GM12874 (cell line): ENCODE measurements around the gene GPC5.

Experiments used
- TF ChIP-seq, protein P1 (sequence below): IDR thresholded peaks from 2 replicates; pipeline ENCODE4 v1.5.1; 2011; ENCODE audit warnings: low read depth, mild to moderate bottlenecking, control low read depth, low read length, moderate library complexity; ENCODE audit not compliant: insufficient read depth

GPC5 gene

DNA sequence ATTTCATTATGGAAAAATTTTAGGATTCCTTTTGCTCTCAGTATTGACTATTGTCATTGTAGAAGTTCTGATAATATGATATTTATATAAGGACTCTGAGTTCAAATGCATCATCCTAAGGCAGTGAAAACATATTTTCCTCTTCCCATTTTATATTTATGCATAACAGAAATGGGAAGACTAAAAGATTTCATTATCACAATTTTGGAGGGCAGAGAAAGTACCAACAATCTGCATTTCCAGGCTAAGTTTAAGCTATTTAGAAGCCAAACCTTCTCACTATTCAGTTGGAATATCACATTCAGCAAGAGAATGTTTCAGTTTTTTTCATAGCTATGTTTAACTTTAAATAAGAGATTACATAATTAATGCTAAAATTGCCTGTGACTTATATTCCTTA, 1269.7 kb downstream of the GPC5 start:
- TF ChIP-seq, protein P1, sequence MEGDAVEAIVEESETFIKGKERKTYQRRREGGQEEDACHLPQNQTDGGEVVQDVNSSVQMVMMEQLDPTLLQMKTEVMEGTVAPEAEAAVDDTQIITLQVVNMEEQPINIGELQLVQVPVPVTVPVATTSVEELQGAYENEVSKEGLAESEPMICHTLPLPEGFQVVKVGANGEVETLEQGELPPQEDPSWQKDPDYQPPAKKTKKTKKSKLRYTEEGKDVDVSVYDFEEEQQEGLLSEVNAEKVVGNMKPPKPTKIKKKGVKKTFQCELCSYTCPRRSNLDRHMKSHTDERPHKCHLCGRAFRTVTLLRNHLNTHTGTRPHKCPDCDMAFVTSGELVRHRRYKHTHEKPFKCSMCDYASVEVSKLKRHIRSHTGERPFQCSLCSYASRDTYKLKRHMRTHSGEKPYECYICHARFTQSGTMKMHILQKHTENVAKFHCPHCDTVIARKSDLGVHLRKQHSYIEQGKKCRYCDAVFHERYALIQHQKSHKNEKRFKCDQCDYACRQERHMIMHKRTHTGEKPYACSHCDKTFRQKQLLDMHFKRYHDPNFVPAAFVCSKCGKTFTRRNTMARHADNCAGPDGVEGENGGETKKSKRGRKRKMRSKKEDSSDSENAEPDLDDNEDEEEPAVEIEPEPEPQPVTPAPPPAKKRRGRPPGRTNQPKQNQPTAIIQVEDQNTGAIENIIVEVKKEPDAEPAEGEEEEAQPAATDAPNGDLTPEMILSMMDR = no peak

DNA sequence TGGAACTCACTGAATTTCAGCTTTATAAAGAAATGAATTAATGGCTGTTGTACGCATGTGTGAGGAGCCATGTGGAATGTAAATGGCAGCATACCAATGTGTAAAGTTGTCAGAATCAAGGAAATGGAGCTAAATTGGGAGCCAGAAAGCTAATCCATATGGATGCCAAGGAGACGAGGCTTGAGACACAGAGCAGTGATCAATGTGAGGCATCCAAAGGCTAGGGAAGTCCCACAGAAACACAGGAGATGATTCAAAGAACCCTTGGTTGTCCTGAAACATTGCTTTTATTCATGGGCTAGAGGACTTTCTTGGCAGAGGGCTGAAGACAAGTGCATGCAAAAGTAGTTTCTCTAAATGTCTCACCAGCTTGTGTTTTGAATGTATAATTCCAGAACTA, 1271.7 kb downstream of the GPC5 start:
- TF ChIP-seq, protein P1 = no peak

DNA sequence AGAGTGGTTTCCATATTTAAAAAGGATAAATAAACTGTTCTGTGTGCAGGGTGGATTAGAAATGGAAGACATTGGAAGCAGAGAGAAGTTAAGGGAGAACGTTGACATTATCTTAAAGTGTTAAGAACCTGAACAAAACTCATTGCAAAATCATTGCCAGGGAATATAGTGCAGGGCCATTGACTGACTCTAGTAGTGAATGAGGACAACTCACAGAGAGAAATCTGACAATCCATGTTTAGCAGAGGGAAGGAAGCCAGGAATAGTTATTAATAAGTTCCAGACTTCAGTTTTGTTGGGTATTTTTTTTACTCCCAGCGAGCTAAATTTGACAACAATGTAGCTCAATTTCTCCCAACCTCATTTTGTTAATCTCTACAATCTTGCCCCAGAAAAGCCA, 1273.4 kb downstream of the GPC5 start:
- TF ChIP-seq, protein P1 = no peak

DNA sequence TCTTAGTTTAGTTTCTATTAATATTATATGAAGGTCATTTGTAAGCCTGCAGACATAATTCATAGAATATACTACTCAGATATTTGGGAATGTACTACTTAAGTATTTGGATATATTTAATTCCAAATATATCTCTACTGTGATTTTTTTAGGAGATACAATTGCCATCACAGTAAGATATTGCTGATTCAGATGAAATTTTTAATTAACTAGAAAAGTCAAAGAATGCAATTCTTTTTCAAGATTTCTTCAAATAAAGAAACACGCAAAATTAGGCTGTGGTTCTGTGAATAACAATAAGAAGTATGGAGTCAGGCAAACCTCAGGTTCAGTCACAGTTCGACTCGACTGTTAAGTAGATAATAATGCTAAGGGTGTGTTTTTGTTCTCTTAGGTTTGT, 1277.8 kb downstream of the GPC5 start:
- TF ChIP-seq, protein P1 = no peak

DNA sequence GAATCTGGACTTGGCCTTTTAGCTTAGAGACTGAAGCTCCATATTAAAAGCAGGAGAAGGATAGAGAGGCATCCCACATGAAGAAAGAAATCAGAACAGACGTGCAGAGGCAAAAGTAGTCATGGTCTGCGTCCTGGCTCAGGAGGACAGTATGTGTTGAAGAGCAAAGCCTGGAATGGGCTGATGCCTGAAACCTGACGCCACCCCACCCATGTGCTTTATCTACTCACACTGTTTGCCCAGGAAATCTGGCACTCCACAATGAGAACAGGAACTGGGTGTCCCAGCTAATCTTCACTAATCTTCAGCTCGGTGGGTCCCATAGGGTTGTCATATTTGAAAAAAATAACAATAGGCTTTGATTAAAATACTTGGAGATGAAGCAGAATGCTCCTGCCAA, 1279.2 kb downstream of the GPC5 start:
- TF ChIP-seq, protein P1 = no peak

DNA sequence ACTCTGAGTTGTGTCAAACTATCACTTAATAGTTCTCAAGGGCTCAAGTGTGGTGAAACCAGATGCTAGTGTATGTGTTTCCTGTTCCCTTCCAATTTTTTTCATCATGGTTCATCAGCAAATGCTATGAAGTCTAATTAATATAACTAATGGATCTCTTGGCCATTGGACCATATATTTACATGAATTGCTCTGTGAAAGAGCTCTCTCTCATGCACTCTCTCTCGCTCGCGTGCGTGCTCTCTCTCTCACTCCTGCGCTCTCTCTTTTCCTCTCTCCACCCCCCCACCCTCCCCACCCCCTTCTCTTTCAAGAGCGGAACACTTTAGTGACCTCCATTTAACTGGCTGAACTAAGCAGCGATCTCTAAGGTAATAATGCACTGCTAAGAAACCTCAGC, 1281.2 kb downstream of the GPC5 start:
- TF ChIP-seq, protein P1 = no peak

DNA sequence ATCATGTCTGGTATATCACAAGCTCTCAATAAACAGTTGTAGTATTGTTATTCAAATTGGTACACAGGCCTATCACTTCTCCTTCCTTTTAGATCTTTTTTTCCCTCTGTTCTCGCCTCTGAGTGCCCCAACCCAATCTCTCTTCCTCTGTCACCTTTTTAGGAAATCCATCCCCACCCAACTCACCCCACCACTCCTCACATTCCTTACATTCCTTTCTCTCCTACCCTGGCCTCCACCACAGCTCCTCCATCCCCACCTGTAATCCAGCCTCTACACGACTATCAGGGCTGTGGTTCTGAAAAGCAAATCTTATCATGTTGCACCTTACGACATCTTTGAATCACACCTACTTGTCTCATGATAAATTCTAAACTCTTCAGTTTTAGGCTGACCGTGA, 1282.8 kb downstream of the GPC5 start:
- TF ChIP-seq, protein P1 = no peak
